Endometrial microvascular endothelial cells (primary cell): ENCODE measurements around the gene BTN3A1. TPM values are rescaled to one million over a fixed set of nuclear protein-coding genes. Genes with fewer than 3 reads are reported as not detected.
"Not testable (repeated sequence)": the region's sequence is repeated elsewhere in the genome, so short reads cannot be mapped to it uniquely, and the experiment has no call there.

Experiments
- in situ Hi-C: cut with HindIII; loops from 2 replicates; pipeline ENCODE4 v1.10.0; 2017; ENCODE audit warnings: low sequenced_read_pairs, low pct_unique_long_range_greater_than_20kb; ENCODE audit errors: inconsistent ontology term
- total RNA-seq: library from RNA; depleted of rRNA; stranded (reverse); fragments of >200 nt; gene quantifications from one replicate; pipeline ENCODE4 v1.2.3, GENCODE V29; 2015; ENCODE audit errors: inconsistent ontology term

The BTN3A1 gene
- 17.8 TPM for total RNA-seq

GRCh38 chr6:26401987-26402658 is at the start of gene BTN3A1:
Gene BTN3A1, plus strand, starts transcription at chr6:26402275. Its CDS starts 3,289 bp downstream, at chr6:26405564.
- in situ Hi-C loops = no loop called here

GRCh38 chr6:26352315-26352714 is 49.8 kb upstream of the BTN3A1 start:
- in situ Hi-C loops = no loop called here

GRCh38 chr6:26354162-26354561 is 47.9 kb upstream of the BTN3A1 start:
- in situ Hi-C loops = no loop called here

DNA sequence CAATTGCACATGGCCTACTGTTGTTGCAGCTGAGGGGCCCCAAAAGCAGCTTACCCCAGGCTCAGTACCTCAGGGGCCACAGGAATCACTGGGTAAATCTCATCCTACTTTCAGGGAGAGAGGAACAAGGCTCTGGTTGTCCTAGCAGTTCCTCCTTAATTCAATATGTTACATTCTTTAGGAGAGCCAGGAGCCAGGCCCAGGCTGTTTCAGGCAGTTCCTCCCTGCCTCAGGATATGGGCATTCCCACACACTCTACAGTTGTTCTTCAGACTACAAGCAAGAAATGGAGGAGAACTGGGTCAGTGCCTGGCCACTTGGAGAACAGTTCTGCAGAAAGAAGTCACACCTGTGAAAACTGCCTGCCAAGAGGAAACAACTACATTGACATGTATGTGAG is 46.7 kb upstream of the BTN3A1 start:
- in situ Hi-C loops = no loop called here

- in situ Hi-C loops = not testable (repeated sequence)
These were observed 44.5 kb upstream of the BTN3A1 start for GRCh38 chr6:26357543-26357942.

DNA sequence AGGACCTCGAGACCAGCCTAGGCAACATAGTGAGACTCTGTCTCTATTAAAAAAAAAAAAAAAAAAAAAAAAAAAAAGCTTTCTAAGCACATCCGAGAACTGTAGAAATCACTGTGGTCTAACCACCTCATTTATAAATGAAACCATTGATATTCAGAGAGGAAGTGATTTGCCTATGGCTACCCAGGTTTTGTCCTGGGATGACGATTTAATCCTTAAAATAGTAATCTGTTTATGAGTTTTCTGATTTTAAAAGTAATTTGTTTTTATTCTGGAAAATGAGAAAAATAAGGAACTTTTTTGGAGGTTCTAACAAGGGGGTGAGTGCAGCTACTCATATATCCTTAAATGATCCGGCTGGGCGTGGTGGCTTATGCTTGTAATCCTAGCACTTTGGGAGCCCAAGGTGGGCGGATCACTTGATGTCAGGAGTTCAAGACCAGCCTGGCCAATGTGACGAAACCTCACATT is 43.5 kb upstream of the BTN3A1 start:
- in situ Hi-C loops = no loop called here

GRCh38 chr6:26359765-26360164 is 42.3 kb upstream of the BTN3A1 start:
- in situ Hi-C loops = no loop called here

- in situ Hi-C loops = no loop called here
These were observed 41.3 kb upstream of the BTN3A1 start for GRCh38 chr6:26360451-26361416.

- in situ Hi-C loops = no loop called here
These were observed 40.5 kb upstream of the BTN3A1 start for GRCh38 chr6:26361544-26361943.

DNA sequence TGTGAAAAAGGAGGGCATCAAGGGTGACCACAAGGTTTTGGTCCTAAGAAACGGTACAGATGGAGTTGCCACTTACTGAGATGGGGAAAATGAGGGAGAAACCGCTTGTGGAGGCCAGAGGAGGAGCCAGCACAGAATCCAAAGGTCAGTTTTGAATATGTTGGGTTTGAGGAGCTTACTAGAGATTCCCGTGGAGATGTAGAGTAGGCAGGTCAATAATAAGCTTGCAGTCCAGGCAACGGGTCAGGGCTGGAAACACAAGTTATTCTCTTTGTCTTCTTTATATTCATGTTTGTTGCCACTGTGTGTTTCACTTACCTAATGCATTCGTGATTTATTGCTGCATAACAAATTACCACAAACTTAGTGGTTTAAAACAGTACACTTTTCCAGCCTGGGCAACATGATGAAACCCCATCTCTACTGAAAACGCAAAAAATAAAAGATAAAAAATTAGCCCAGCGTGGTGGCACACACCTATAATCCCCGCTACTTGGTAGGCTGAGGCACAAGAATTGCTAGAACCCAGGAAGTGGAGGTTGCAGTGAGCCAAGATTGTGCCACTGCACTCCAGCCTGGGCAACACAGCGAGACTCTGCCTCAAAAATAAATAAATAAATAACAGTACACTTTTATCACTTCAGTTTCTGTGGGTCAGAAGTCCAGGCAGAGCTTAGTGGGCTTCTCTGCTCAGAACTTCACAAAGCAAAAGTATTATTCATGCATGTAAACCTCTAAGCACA is 39.8 kb upstream of the BTN3A1 start:
- in situ Hi-C loops = no loop called here

GRCh38 chr6:26362836-26363220 is 39.2 kb upstream of the BTN3A1 start:
- in situ Hi-C loops = no loop called here

- in situ Hi-C loops = no loop called here
These were observed 38.0 kb upstream of the BTN3A1 start for GRCh38 chr6:26363882-26364701.

DNA sequence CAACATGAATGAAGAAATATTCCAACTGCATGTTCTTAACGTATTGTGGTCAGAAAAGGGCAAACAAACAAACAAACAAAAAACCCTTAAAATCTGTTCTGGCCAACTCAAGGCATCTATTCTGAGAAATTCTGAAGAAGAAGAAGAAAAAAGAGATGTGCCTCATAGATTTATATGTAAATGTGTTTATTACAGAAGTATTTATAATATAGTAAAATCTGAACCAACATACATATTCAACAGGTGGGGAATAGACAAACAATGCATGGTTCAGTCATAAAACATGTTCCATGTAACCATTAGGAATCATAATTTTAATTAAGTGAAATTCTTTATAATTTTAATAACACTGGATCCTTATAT is 36.5 kb upstream of the BTN3A1 start:
- in situ Hi-C loops = no loop called here

DNA sequence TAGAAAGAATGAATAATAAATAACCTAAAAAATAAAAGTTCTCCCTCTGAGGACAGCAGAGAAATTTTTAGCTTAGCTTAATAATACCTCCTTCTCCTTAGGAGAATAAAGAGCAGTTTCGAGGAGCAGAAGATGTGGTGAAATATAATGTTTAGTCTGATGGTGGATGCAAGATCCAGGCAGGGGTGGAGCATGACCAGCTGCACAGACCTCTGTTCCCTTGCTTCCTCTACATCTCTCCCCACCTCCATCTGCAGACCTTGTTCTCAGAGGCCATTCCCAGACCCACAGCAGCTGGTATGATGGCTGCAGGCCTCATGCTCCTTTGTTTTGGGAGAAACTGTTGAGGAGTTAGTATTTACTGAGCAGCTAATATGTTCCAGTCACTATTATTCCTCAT is 35.6 kb upstream of the BTN3A1 start:
- in situ Hi-C loops = no loop called here

DNA sequence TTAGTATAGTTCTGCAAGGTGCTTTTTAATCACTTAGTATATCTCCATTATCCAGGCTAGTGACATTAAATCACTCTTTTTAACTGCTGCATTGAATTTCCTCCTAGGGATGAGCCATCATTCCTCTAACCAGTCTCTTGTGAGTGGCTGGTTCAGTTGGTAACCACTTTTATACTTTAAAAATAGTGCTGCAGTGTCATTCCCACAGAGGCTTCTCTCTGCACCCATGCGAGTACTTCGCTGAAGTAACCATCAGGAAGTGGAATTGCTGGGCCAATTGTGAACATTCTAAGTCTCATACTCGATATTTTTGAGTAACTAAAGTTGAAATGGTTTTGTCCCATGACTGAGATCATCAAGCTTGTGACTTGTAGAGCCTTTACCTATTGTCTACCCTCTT is 35.0 kb upstream of the BTN3A1 start:
- in situ Hi-C loops = no loop called here

GRCh38 chr6:26371813-26372212 is 30.3 kb upstream of the BTN3A1 start:
- in situ Hi-C loops = not testable (repeated sequence)

DNA sequence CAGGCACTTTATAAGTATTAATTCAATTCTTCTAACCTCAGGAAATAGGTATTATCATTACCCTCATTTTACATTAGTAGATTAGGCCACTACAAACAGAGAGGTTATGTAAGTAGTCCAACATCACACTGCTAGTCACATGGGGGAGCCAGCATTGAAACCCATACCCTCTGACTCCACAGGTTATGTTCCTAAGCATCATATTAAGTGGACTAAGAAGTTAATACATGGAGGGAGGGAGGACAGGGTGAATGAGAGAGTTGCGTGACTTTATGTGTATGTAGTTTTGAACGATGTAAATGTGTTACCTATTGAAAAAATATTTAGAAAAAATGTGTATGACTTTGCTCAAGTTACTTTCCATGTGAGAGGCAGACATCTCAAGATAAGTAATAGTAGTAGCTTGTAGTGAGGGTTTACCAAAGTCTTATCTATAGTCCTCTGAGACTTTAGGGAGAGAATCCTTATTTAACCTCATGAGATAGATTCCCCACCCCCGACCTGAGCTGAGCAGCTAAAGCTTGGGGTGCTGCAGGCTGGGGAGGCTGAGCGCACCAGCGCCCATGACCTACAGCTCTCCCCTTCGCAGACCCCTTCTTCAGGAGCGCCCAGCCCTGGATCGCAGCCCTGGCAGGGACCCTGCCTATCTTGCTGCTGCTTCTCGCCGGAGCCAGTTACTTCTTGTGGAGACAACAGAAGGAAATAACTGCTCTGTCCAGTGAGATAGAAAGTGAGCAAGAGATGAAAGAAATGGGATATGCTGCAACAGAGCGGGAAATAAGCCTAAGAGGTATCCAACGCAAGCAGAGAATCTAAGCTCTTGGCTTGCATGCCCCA is 29.5 kb upstream of the BTN3A1 start:
- in situ Hi-C loops = no loop called here

DNA sequence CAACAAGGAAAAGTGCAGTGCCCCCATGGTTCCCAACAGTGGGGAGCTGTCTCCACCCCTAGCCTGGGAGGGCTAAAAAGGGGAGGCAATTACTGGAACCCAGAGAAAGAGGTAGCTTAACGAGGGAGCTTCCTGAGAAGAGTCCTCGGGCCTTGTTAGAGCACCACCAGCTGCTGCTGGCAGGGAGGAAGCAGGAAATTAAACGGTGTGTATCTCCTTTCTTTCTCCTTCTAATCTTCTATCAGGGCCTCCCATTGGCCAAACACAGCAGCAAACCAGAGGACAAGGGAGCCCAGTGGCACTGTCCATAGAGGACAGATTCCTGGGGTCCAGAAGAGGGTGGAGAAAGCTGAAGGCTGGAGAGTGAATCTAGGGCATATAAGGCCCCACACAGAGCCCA is 26.8 kb upstream of the BTN3A1 start:
- in situ Hi-C loops = no loop called here
